Measurements from ENCODE around the gene OR2T34.
"Not testable (repeated sequence)": the region's sequence is repeated elsewhere in the genome, so short reads cannot be mapped to it uniquely, and the experiment has no call there.

The OR2T34 gene, protein sequence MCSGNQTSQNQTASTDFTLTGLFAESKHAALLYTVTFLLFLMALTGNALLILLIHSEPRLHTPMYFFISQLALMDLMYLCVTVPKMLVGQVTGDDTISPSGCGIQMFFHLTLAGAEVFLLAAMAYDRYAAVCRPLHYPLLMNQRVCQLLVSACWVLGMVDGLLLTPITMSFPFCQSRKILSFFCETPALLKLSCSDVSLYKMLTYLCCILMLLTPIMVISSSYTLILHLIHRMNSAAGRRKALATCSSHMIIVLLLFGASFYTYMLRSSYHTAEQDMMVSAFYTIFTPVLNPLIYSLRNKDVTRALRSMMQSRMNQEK

GRCh38 chr1:248574657-248575056, at the start of gene OR2T34:
Gene OR2T34 (minus strand): TSS chr1:248574757. CDS start chr1:248574757, 0 bp downstream.
- not testable (repeated sequence) for DNase-seq (ENCODE audit: low spot score)

DNA sequence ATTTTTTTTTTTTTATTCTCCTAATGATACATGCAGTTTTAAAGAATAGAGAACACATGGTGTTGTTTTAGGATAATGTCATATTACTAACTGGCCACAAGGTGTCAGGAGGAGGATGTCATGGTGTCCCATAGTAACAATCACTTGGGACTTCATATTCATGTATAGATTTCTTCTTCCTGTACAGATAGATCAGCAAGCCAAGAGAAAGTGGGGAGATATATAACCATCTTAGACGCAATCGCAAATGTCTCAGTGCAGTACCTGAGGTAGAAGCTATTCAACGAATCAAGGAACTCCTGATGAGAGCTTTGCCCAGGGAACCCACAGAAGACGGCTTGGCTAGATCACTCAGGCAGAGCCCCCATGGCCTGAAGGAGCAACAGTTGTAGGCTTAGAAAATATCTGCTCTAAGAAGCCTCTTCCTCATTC, 48.0 kb upstream of the OR2T34 start:
- DNase-seq (ENCODE audit: low spot score) = peak; percentile 31

- no peak for DNase-seq (ENCODE audit: low spot score)
Measured at GRCh38 chr1:248621770-248622169, 47.2 kb upstream of the OR2T34 start.

DNA sequence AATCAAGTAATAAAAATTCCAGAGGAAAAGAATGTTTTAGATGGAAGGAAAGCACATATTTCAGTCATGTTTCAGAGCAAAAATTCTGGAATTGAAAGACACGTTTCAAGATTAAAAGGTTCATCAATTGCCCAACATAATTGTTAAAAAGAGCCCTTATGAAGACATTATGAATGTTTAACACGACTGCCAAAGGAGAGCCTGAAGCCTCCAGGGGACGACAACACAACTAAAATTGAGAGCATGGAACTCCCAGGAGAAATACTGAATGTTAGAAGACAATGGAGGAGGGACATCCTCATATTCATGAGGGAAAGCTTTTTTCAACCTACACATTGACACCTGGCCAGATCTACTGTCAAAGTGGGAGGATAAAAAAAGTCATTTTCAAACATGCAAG, 44.3 kb upstream of the OR2T34 start:
- DNase-seq (ENCODE audit: low spot score) = peak; percentile 44

DNA sequence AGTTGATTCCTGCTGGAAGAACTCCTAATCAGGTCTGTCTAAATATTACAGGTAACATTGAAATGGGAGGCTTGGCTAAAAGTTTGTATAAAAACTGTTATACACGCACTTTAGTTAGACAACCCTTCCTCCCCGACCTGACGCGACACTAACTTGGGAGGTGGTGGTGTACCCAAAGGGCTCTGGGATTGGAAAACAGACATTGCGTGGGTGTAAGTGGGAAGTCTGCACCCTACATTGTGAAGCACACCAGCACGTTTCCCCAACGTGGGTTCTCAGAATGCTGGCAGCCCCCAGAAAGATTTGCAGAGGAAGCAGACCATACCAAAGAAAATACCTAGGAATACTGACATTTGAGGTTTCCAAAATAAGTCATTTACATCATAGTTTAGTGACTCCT, 43.6 kb upstream of the OR2T34 start:
- DNase-seq (ENCODE audit: low spot score) = no peak

- DNase-seq (ENCODE audit: low spot score) = no peak
Measured at GRCh38 chr1:248613742-248614141, 39.2 kb upstream of the OR2T34 start.

DNA sequence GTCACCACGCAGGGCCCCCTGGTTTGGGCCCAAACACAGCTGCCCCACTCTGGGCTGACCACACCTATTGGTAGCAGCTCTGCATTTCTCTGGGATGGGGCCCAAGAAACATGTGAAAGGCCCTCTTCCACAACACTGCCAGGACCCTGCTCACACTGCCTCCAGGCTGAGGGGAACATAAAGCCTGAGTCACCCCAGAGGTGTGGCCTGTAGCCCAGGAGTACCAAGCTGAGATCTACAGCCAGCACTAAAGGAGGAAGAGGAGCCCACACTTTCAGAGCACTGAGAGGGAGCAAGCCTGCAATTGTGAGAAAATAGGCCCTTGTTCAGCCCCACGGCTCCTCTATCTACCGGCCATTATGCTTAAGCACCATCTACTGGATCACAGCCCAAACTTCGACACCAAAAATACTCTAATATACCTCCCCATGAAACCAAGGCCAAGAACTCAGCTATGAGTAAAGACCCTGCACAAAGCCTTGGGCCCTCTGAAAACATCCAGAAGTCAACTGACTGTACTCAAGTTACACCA, 37.4 kb upstream of the OR2T34 start:
- DNase-seq (ENCODE audit: low spot score) = no peak

DNA sequence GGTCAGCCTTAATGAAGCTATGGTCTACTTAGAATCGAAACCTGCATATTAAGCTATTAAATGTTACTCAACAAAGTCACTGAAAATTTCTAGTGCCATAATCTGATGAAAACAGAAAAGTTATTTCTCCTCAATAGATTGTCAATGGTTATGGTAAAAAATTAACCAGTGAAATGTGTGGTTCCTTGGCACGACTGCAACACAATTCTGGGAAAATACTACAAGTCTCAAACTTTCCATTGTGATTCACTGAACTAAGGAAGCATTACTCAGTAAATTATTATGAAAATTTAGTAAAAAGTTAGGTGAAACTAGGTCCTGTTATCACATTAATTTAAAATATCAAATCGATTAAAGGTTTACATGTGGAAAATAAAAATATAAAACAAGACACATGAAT, 35.7 kb upstream of the OR2T34 start:
- DNase-seq (ENCODE audit: low spot score) = no peak

DNA sequence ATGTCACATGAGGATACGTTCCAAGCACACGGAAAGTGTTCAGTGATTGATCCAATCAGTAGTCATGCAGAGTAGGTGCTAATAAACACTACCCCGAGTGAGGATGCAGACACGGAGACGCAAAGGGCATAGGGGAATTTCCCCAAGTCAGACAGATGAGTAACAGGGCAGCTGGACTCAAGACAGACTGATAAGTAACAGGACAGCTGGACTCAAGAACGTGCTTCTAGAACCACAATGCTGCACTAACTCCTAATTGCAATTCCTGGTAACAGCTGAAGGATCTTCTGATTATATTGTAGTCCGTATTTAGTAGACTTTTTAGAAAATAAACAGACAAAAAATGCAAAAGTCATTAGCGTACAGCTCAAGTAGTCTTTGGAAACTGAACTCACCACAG, 24.8 kb upstream of the OR2T34 start:
- DNase-seq (ENCODE audit: low spot score) = no peak

DNA sequence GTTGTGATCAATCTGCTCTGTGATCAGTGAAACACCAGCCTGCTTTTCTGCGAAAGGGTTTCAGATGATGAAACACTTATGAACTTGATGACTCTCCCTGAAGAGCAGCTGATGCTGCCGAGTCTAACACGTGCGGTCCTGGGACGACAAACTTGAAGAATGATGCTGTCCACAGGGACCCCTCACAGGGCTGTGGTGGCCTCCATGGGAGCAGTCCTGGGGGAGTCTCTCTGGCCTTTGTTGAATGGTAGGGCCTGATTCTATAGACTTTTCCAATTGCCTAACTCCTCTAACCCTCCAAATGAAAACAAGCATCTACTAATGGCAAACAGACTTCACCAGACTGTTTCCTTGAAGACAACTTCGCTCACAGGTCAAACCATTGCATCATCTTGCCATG, 23.0 kb upstream of the OR2T34 start, which contains the start of gene OR2T10:
Gene OR2T10 (minus strand): TSS at position 112 of the 400 bp plus-strand sequence. CDS start 3,932 bp downstream, outside the sequence.
- no peak for DNase-seq (ENCODE audit: low spot score)

GRCh38 chr1:248596615-248597014, 22.1 kb upstream of the OR2T34 start:
- DNase-seq (ENCODE audit: low spot score) = no peak

- DNase-seq (ENCODE audit: low spot score) = no peak
Measured at GRCh38 chr1:248593226-248593625, 18.7 kb upstream of the OR2T34 start.

DNA sequence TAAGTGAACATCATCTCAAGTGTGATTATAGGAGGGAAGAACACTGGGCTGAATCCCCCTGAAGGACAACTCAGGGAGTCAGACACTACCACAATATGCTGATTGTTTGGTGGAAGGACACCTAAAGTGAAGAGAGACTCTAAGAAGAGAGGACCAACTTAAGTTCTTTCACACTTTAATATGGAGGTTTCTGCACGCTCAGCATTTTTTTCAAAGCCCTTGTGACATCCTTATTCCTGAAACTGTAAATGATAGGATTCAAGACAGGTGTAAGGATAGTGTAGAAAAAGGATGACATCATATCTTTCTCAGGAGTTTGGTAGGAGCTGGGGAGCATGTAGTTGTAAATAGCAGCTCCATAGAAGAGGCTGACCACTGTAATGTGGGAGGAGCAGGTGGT, 18.1 kb upstream of the OR2T34 start:
- DNase-seq (ENCODE audit: low spot score) = no peak

- no peak for DNase-seq (ENCODE audit: low spot score)
Measured at GRCh38 chr1:248590055-248590454, 15.5 kb upstream of the OR2T34 start.

DNA sequence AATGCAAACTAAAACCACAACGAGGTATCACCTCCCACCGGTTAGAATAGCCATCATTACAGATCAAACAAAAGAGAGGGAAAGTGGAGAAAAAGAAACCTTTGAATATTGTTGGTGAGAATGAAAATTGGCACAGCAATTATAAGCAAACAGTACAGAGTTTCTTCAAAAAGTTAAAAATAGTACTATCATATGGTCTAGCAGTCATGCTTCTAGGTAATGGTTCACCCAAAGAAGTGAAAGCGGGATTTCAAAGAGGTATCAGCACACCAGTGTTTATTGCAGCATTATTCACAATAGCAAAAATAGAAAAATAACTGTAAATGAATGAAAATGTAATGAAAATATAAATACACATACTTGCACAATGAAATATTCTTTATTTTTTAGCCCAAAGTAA, 14.8 kb upstream of the OR2T34 start:
- DNase-seq (ENCODE audit: low spot score) = no peak

- DNase-seq (ENCODE audit: low spot score) = no peak
Measured at GRCh38 chr1:248585266-248585665, 10.7 kb upstream of the OR2T34 start.

GRCh38 chr1:248576260-248576980, 1.9 kb upstream of the OR2T34 start:
- no peak for DNase-seq (ENCODE audit: low spot score)

DNA sequence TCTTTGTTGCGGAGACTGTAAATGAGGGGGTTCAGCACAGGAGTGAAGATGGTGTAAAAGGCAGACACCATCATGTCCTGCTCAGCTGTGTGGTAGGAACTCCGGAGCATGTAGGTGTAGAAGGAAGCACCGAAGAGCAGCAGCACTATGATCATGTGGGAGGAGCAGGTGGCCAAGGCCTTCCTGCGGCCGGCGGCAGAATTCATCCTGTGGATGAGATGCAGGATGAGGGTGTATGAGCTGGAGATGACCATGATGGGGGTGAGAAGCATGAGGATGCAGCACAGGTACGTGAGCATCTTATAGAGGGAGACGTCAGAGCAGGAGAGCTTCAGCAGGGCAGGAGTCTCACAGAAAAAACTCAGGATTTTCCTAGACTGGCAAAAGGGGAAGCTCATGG, 701 bp downstream of the OR2T34 start:
- not testable (repeated sequence) for DNase-seq (ENCODE audit: low spot score)

DNA sequence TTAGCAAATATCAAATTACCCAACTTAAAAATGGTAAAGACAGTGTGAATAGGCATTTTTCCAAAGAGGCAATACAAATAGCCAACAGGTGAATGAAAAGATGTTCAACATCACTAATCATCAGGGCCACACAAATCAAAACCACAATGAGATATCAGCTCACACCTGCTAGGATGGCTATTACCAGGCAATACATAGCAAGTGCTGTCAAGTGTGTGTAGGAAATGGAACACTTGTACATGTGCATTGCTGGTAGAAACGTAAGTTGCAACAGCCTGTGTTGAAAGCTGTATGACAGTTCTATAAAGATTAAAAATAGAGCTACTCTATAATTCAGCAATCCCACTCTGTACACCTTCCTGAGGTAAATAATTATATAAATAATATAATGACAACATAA, 2.5 kb downstream of the OR2T34 start:
- DNase-seq (ENCODE audit: low spot score) = not testable (repeated sequence)

DNA sequence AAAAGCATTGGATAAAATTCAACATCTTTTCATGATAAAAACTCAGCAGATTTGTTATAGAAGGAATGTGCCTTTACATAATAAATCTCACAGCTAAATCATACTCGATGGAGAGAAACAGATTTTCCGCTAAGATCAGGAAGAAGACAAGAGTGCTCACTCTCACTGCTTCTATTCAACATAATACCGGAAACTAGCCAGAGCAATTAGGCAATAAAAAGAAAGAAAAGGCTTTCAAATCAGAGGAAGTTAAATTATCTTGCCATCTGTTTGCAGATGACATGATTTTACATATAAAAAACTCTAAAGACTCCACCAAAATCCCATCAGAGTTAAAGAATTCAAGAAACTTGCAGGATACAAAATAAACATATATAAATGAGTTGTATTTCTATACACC, 3.7 kb downstream of the OR2T34 start:
- not testable (repeated sequence) for DNase-seq (ENCODE audit: low spot score)

- DNase-seq (ENCODE audit: low spot score) = not testable (repeated sequence)
Measured at GRCh38 chr1:248569049-248569448, 5.5 kb downstream of the OR2T34 start.

GRCh38 chr1:248565530-248566373, 8.8 kb downstream of the OR2T34 start:
- DNase-seq (ENCODE audit: low spot score) = not testable (repeated sequence)

Measured in cerebellar cortex (tissue), 1 donor.